Stimulated activated naive CD4-positive, alpha-beta T cell (primary cell): Measurements from ENCODE around the gene SPACA7.

Experiments used
- DNase-seq, 6 experiments: peaks; one replicate each; lab custom pipeline; 2025; lab: John Stamatoyannopoulos, UW

The SPACA7 gene

GRCh38 chr13:112466132-112467058, 90.2 kb downstream of the SPACA7 start:
- DNase-seq, result no peak

GRCh38 chr13:112467236-112467635, 91.1 kb downstream of the SPACA7 start:
- DNase-seq, result no peak

GRCh38 chr13:112468069-112468468, 91.9 kb downstream of the SPACA7 start:
- DNase-seq, result no peak

- DNase-seq, result no peak
Observed at GRCh38 chr13:112469071-112469745, 93.1 kb downstream of the SPACA7 start.

GRCh38 chr13:112473818-112474217, 97.7 kb downstream of the SPACA7 start:
- no peak for DNase-seq

- DNase-seq, result no peak
Observed at GRCh38 chr13:112474869-112475268, 98.7 kb downstream of the SPACA7 start.

- no peak for DNase-seq
Observed at GRCh38 chr13:112475889-112476288, 99.7 kb downstream of the SPACA7 start.

- no peak for DNase-seq
Observed at GRCh38 chr13:112477070-112477619, 101.0 kb downstream of the SPACA7 start.

- no peak for DNase-seq
Observed at GRCh38 chr13:112479389-112479788, 103.2 kb downstream of the SPACA7 start.

- no peak for DNase-seq
Observed at GRCh38 chr13:112481458-112481857, 105.3 kb downstream of the SPACA7 start.

GRCh38 chr13:112483299-112483698, 107.1 kb downstream of the SPACA7 start:
- DNase-seq, result no peak
